Measurements from ENCODE around the gene INO80. TPM values are rescaled to one million over a fixed set of nuclear protein-coding genes. Genes with fewer than 3 reads are reported as not detected.

INO80 gene
- total and polyA plus RNA-seq, 2 donors (not counting 1 experiment from before 2014, with no cell fraction given): 16.3 to 55.7 TPM

DNA sequence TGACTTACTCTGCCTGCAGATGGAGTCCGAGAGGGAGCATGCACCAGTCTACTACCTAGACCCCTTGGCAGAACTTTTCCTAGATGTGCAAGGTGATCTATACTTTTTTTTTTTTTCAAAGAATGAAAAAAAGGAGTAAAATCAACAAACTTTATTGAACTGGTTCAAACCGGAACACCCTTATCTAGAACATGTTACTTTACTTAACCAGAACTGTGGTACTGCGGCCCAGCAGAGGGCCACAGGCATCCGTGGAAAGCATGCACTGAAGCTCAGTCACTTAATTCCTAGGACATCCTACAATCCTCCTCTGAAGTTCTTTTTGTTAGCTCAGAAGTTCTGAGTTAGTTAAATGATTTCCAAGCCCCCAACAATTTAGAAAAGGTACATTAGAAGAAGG, 141.2 kb downstream of the INO80 start:
- ChIA-PET CTCF (interaction anchor here (1.8 kb wide), 2 partner anchors 68 to 71 kb away, joined by 5 to 6 read pairs; no protein-coding TSS in a partner anchor), POLR2A (interaction anchor here (0.6 kb wide), 1 partner anchor 213 kb away, joined by 3 read pairs; no protein-coding TSS in a partner anchor)
- no peaks in the 10 kb centered on the region for H3K9me3 Mint-ChIP-seq (ENCODE audit: insufficient read depth)
- Histone ChIP-seq H3K79me2 (ENCODE audit: control insufficient read depth, insufficient read depth, low read length) (no peaks in the 10 kb centered on the region), H3K36me3 (replicated peaks in 1 of 2; ENCODE audit: control extremely low read depth in 1 of 2, control insufficient read depth in 1 of 2, extremely low read depth in 1 of 2, insufficient read depth in 2 of 2, low read length in 1 of 2) (peaks cover 0 to 38% of the 10 kb centered on the region in 2 experiments), H3K4me2 (replicated peaks; ENCODE audit: low read depth, low read length, poor library complexity, severe bottlenecking) (no peak overlapping the region), H3K9me3 (ENCODE audit: control extremely low read depth in 1 of 3, control insufficient read depth in 2 of 3, insufficient read depth in 1 of 3, low read length in 2 of 3) (no peaks in the 10 kb centered on the region), H4K20me1 (ENCODE audit: control insufficient read depth, insufficient read depth, low read length, poor library complexity, severe bottlenecking) (no peaks in the 10 kb centered on the region), H3K4me3 (ENCODE audit: control extremely low read depth in 1 of 5, extremely low read depth in 1 of 5, insufficient read depth in 1 of 5, low read depth in 2 of 5, low read length in 4 of 5) (no peak overlapping the region), H3K9ac (ENCODE audit: low read length) (no peak overlapping the region), H3K27me3 (replicated peaks in 1 of 4; ENCODE audit: control extremely low read depth in 1 of 4, control insufficient read depth in 3 of 4, insufficient read depth in 4 of 4, low read length in 3 of 4) (no peaks in the 10 kb centered on the region), H2AFZ (ENCODE audit: insufficient read depth, low read depth, low read length, poor library complexity, severe bottlenecking) (no peak overlapping the region), H3K27ac (ENCODE audit: low read length in 2 of 2) (no peak overlapping the region), H3K4me1 (ENCODE audit: control insufficient read depth in 2 of 2, insufficient read depth in 2 of 2, low read length in 2 of 2) (no peaks in the 10 kb centered on the region)
- no peaks in the 10 kb centered on the region for H3K4me1 Mint-ChIP-seq
- DNase-seq (no peak), ATAC-seq (ENCODE audit: low read depth) (no peak)
- no peak for TF ChIP-seq EZH2 (IDR thresholded peaks at IDR 0.05; ENCODE audit: borderline replicate concordance, insufficient read depth, low read depth, low read length, poor library complexity, severe bottlenecking)
- TF ChIP-seq, protein P1, sequence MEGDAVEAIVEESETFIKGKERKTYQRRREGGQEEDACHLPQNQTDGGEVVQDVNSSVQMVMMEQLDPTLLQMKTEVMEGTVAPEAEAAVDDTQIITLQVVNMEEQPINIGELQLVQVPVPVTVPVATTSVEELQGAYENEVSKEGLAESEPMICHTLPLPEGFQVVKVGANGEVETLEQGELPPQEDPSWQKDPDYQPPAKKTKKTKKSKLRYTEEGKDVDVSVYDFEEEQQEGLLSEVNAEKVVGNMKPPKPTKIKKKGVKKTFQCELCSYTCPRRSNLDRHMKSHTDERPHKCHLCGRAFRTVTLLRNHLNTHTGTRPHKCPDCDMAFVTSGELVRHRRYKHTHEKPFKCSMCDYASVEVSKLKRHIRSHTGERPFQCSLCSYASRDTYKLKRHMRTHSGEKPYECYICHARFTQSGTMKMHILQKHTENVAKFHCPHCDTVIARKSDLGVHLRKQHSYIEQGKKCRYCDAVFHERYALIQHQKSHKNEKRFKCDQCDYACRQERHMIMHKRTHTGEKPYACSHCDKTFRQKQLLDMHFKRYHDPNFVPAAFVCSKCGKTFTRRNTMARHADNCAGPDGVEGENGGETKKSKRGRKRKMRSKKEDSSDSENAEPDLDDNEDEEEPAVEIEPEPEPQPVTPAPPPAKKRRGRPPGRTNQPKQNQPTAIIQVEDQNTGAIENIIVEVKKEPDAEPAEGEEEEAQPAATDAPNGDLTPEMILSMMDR (IDR thresholded peaks at IDR 0.05): no peak
- WGBS (ENCODE audit: insufficient coverage): 100% methylated on average over 1 of the region's 4 CpGs
- H3K4me3 Mint-ChIP-seq: no peak overlapping the region
- H3K27me3 Mint-ChIP-seq: no peaks in the 10 kb centered on the region
- intact Hi-C loops (cut with micrococcal nuclease): no loop called here
- H3K27ac Mint-ChIP-seq: no peak overlapping the region

DNA sequence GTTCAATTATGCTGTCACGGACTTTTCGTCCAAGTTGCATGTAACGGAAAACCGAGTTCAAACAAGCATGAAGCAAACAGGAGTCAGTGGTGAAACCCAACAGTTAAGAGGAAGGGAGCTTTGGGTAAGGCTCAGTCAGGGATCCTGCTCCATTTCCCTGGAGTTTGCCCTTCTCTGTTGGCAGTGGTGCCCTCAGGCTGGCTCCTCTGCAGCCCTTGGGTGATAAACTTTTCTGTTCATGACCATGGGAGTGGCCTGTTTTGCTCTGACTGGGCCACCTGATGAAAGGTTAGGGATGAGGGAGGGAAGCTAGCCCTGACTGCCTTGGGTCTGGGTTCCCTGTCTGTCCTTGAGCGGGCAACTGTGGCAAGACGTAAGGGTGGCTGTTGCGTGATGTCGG, 146.7 kb downstream of the INO80 start:
- no peak overlapping the region for H3K4me3 Mint-ChIP-seq
- H3K9me3 Mint-ChIP-seq (ENCODE audit: insufficient read depth): no peaks in the 10 kb centered on the region
- H3K9me3 ChIP-seq (ENCODE audit: control extremely low read depth in 1 of 3, control insufficient read depth in 2 of 3, insufficient read depth in 1 of 3, low read length in 2 of 3): no peaks in the 10 kb centered on the region
- peaks cover 4% of the 10 kb centered on the region for H3K27me3 Mint-ChIP-seq
- no peak overlapping the region for H3K9ac ChIP-seq (ENCODE audit: low read length)
- no peaks in the 10 kb centered on the region for H4K20me1 ChIP-seq (ENCODE audit: control insufficient read depth, insufficient read depth, low read length, poor library complexity, severe bottlenecking)
- no peak overlapping the region for H3K27ac ChIP-seq (ENCODE audit: low read length in 2 of 2)
- no peak overlapping the region for H3K4me3 ChIP-seq (ENCODE audit: control extremely low read depth in 1 of 5, extremely low read depth in 1 of 5, insufficient read depth in 1 of 5, low read depth in 2 of 5, low read length in 4 of 5)
- intact Hi-C loops (cut with micrococcal nuclease): no loop called here
- H3K27ac Mint-ChIP-seq: no peak overlapping the region
- H3K4me2 ChIP-seq (replicated peaks; ENCODE audit: low read depth, low read length, poor library complexity, severe bottlenecking): no peak overlapping the region
- H3K4me1 Mint-ChIP-seq: no peaks in the 10 kb centered on the region
- 94% methylated on average over 6 of the region's 8 CpGs for WGBS (ENCODE audit: insufficient coverage)
- no peaks in the 10 kb centered on the region for H3K79me2 ChIP-seq (ENCODE audit: control insufficient read depth, insufficient read depth, low read length)
- DNase-seq (no peak), ATAC-seq (ENCODE audit: low read depth) (no peak)
- H3K27me3 ChIP-seq (replicated peaks in 1 of 4; ENCODE audit: control extremely low read depth in 1 of 4, control insufficient read depth in 3 of 4, insufficient read depth in 4 of 4, low read length in 3 of 4): peaks cover 0 to 3% (median 0%) of the 10 kb centered on the region in 4 experiments
- TF ChIP-seq, protein P1 (IDR thresholded peaks at IDR 0.05): no peak
- no peak for TF ChIP-seq EZH2 (IDR thresholded peaks at IDR 0.05; ENCODE audit: borderline replicate concordance, insufficient read depth, low read depth, low read length, poor library complexity, severe bottlenecking)
- H3K36me3 ChIP-seq (replicated peaks in 1 of 2; ENCODE audit: control extremely low read depth in 1 of 2, control insufficient read depth in 1 of 2, extremely low read depth in 1 of 2, insufficient read depth in 2 of 2, low read length in 1 of 2): no peaks in the 10 kb centered on the region
- H2AFZ ChIP-seq (ENCODE audit: insufficient read depth, low read depth, low read length, poor library complexity, severe bottlenecking): no peak overlapping the region
- no peaks in the 10 kb centered on the region for H3K4me1 ChIP-seq (ENCODE audit: control insufficient read depth in 2 of 2, insufficient read depth in 2 of 2, low read length in 2 of 2)
- ChIA-PET POLR2A (interaction anchor here (0.7 kb wide), 2 partner anchors 8 to 660 kb away, joined by 8 to 11 read pairs; no protein-coding TSS in a partner anchor), CTCF (no interaction called here)

Measured in B cell (primary cell).